IMR-90 (cell line): ENCODE data around the gene ERRFI1. TPM values are rescaled to one million over a fixed set of nuclear protein-coding genes. Genes with fewer than 3 reads are reported as not detected.

Experiments used
- ATAC-seq: fragments of 200-7000 bp; cut with Tn5 transposase; 2 replicates; pipeline ENCODE4 v1.9.1; 2020; ENCODE audit warnings: low read depth, mild to moderate bottlenecking, moderate library complexity
- BruUV-seq: library from RNA; stranded (reverse); fragments of 400-500 nt; replicated peaks from 2 replicates; lab custom pipeline; 2021; lab: Mats Ljungman, UMichigan
- CTCF ChIA-PET: fragments of 300-600 bp; formaldehyde crosslinking; extraction: SDS; loops from one replicate; lab custom pipeline; 2021; ENCODE audit warnings: antibody characterized with exemption; lab: Yijun Ruan, JAX
- POLR2A ChIA-PET: fragments of 300-600 bp; sonication (Branson Sonifier 250); formaldehyde crosslinking; loops from one replicate; lab custom pipeline; 2022; ENCODE audit warnings: antibody characterized with exemption; ENCODE audit not compliant: unreplicated experiment; lab: Charles Lee
- DNase-seq: peaks from one replicate; pipeline ENCODE4 v3.0.0; 2013
- H2AFZ ChIP-seq: replicated peaks from 2 replicates; pipeline ENCODE3; 2013; ENCODE audit warnings: low read length, mild to moderate bottlenecking; ENCODE audit not compliant: poor library complexity
- H2AK5ac ChIP-seq: 2 replicates; pipeline ENCODE4 v1.6.1; 2013; ENCODE audit warnings: low read depth, low read length, inconsistent platforms
- H2AK9ac ChIP-seq: replicated peaks from 2 replicates; pipeline ENCODE3; 2013; ENCODE audit warnings: mild to moderate bottlenecking, low read depth, low read length, moderate library complexity; ENCODE audit not compliant: poor library complexity
- H2BK120ac ChIP-seq: 2 replicates; pipeline ENCODE4 v1.6.1; 2013; ENCODE audit warnings: low read depth, low read length, inconsistent platforms
- H2BK15ac ChIP-seq: 3 replicates; pipeline ENCODE4 v1.6.1; 2013; ENCODE audit warnings: low read depth, low read length, inconsistent platforms
- H2BK20ac ChIP-seq: 2 replicates; pipeline ENCODE4 v1.6.1; 2013; ENCODE audit warnings: low read depth, mild to moderate bottlenecking, inconsistent platforms, low read length, moderate library complexity
- H2BK5ac ChIP-seq: 2 replicates; pipeline ENCODE4 v1.6.1; 2013; ENCODE audit warnings: mild to moderate bottlenecking, low read depth, low read length, inconsistent platforms; ENCODE audit not compliant: poor library complexity, severe bottlenecking
- H3K14ac ChIP-seq: replicated peaks from 2 replicates; pipeline ENCODE4 v1.6.1; 2013; ENCODE audit warnings: low read depth, low read length, inconsistent platforms
- H3K18ac ChIP-seq: 2 replicates; pipeline ENCODE4 v1.6.1; 2013; ENCODE audit warnings: low read depth, low read length, control low read depth
- H3K23ac ChIP-seq: 2 replicates; pipeline ENCODE4 v1.6.1; 2013; ENCODE audit warnings: low read depth, low read length, inconsistent platforms
- H3K27ac ChIP-seq: 2 replicates; pipeline ENCODE4 v1.5.1; 2013; ENCODE audit warnings: mild to moderate bottlenecking, control low read depth, low read length; ENCODE audit not compliant: insufficient read depth
- H3K27me3 ChIP-seq: 2 replicates; pipeline ENCODE4 v1.6.1; 2013; ENCODE audit warnings: low read length; ENCODE audit not compliant: control insufficient read depth, insufficient read depth
- H3K36me3 ChIP-seq: 2 replicates; pipeline ENCODE4 v1.6.1; 2013; ENCODE audit warnings: low read length, mixed read lengths; ENCODE audit not compliant: control insufficient read depth, insufficient read depth
- H3K4ac ChIP-seq: 2 replicates; pipeline ENCODE4 v1.6.1; 2013; ENCODE audit warnings: low read depth, low read length, inconsistent platforms
- H3K4me1 ChIP-seq: 2 replicates; pipeline ENCODE4 v1.6.1; 2013; ENCODE audit warnings: low read length, mixed read lengths; ENCODE audit not compliant: control insufficient read depth, insufficient read depth
- H3K4me2 ChIP-seq: 2 replicates; pipeline ENCODE4 v1.6.1; 2013; ENCODE audit warnings: low read depth, mild to moderate bottlenecking, control low read depth, low read length, moderate library complexity
- H3K4me3 ChIP-seq: 2 replicates; pipeline ENCODE4 v1.5.1; 2013; ENCODE audit warnings: low read depth, mild to moderate bottlenecking, control low read depth, low read length, moderate library complexity; ENCODE audit not compliant: insufficient read depth
- H3K56ac ChIP-seq: 2 replicates; pipeline ENCODE4 v1.6.1; 2013; ENCODE audit warnings: low read length, inconsistent platforms; ENCODE audit not compliant: insufficient read depth; ENCODE audit errors: extremely low read depth
- H3K79me1 ChIP-seq, 2 experiments: 2 replicates each; pipeline ENCODE4 v1.6.1; 2013; ENCODE audit warnings: low read length in 2 of 2, inconsistent platforms in 1 of 2, low read depth in 1 of 2
- H3K9ac ChIP-seq: 2 replicates; pipeline ENCODE4 v1.6.1; 2013; ENCODE audit warnings: low read depth, low read length, control low read depth
- H3K9me1 ChIP-seq: 2 replicates; pipeline ENCODE4 v1.6.1; 2013; ENCODE audit warnings: low read length, inconsistent platforms; ENCODE audit not compliant: insufficient read depth
- H3K9me3 ChIP-seq: 2 replicates; pipeline ENCODE4 v1.6.1; 2013; ENCODE audit warnings: low read length; ENCODE audit not compliant: control insufficient read depth, insufficient read depth
- H4K20me1 ChIP-seq: 2 replicates; pipeline ENCODE4 v1.6.1; 2013; ENCODE audit warnings: low read length, inconsistent platforms; ENCODE audit not compliant: insufficient read depth
- H4K5ac ChIP-seq: 2 replicates; pipeline ENCODE4 v1.6.1; 2013; ENCODE audit warnings: mild to moderate bottlenecking, low read depth, low read length, control low read depth
- H4K8ac ChIP-seq, 2 experiments: 2 replicates each; pipeline ENCODE4 v1.6.1; 2013; ENCODE audit warnings: low read depth in 2 of 2, low read length in 2 of 2, control low read depth in 1 of 2, inconsistent platforms in 1 of 2
- H4K91ac ChIP-seq: 2 replicates; pipeline ENCODE4 v1.6.1; 2013; ENCODE audit warnings: low read depth, low read length, inconsistent platforms; ENCODE audit not compliant: insufficient read depth
- BHLHE40 ChIP-seq: fragments of 150-350 bp; IDR thresholded peaks from 2 replicates; pipeline ENCODE4 v1.6.1; 2016; ENCODE audit warnings: mild to moderate bottlenecking, low read depth, low read length
- CEBPB ChIP-seq: IDR thresholded peaks from 2 replicates; pipeline ENCODE4 v1.6.1; 2012; ENCODE audit warnings: low read depth, low read length, improper control_type of control experiment
- CHD1 ChIP-seq: IDR thresholded peaks from 2 replicates; pipeline ENCODE4 v1.6.1; 2012; ENCODE audit warnings: low read depth, low read length, improper control_type of control experiment
- FOS ChIP-seq: fragments of 150-350 bp; IDR thresholded peaks from 2 replicates; pipeline ENCODE4 v1.6.1; 2016; ENCODE audit warnings: low read depth, low read length
- MAFK ChIP-seq: IDR thresholded peaks from 2 replicates; pipeline ENCODE4 v1.6.1; 2012; ENCODE audit warnings: low read depth, low read length, improper control_type of control experiment
- MAZ ChIP-seq: IDR thresholded peaks from 2 replicates; pipeline ENCODE4 v1.6.1; 2012; ENCODE audit warnings: low read depth, mild to moderate bottlenecking, low read length, improper control_type of control experiment, moderate library complexity, borderline replicate concordance
- MXI1 ChIP-seq: IDR thresholded peaks from 2 replicates; pipeline ENCODE4 v1.6.1; 2012; ENCODE audit warnings: low read depth, mild to moderate bottlenecking, low read length, moderate library complexity, borderline replicate concordance
- NFE2L2 ChIP-seq: fragments of 150-350 bp; IDR thresholded peaks from 2 replicates; pipeline ENCODE4 v1.6.1; 2016; ENCODE audit warnings: low read depth, mild to moderate bottlenecking, low read length
- POLR2A ChIP-seq: IDR thresholded peaks from 2 replicates; pipeline ENCODE4 v1.6.1; 2012; ENCODE audit warnings: mild to moderate bottlenecking, low read depth, low read length
- RAD21 ChIP-seq: IDR thresholded peaks from 2 replicates; pipeline ENCODE4 v1.6.1; 2012; ENCODE audit warnings: low read length, improper control_type of control experiment
- RCOR1 ChIP-seq: IDR thresholded peaks from 2 replicates; pipeline ENCODE4 v1.6.1; 2012; ENCODE audit warnings: mild to moderate bottlenecking, low read length, improper control_type of control experiment; ENCODE audit not compliant: insufficient replicate concordance
- RFX5 ChIP-seq: IDR thresholded peaks from 2 replicates; pipeline ENCODE4 v1.8.0; 2012; ENCODE audit warnings: low read depth, mild to moderate bottlenecking, low read length, moderate library complexity
- WGBS, 2 experiments: methylation state at CpG; one replicate each; pipeline versions ENCODE4 v1.1.5 to v1.1.7; 2013; ENCODE audit warnings: missing lambda C conversion rate in 2 of 2; ENCODE audit not compliant: insufficient read length in 1 of 2; ENCODE audit errors: extremely low coverage in 2 of 2; 5-methylcytosine and 5-hydroxymethylcytosine counted together
- dilution Hi-C: fragments of 300-500 bp; cut with HindIII; formaldehyde crosslinking; loops from one replicate; pipeline ENCODE4 v1.14.3; 2018; ENCODE audit warnings: low sequenced_read_pairs; ENCODE audit not compliant: unreplicated experiment
- in situ Hi-C: fragments of 300-500 bp; cut with MboI; formaldehyde crosslinking; loops from 3 replicates; pipeline ENCODE4 v1.14.3; 2019; ENCODE audit warnings: low sequenced_read_pairs, inconsistent platforms, mixed read lengths
- intact Hi-C: fragments of 100-400 bp; cut with micrococcal nuclease; formaldehyde crosslinking; loops from 2 replicates; pipeline ENCODE4 v1.10.0; 2022
- polyA plus RNA-seq, 3 experiments: library from polyadenylated mRNA; depleted of rRNA; stranded (reverse); fragments of >200 nt; gene quantifications; 2 replicates each; pipeline ENCODE4 v1.2.3, GENCODE V29; 2012; ENCODE audit warnings: low replicate concordance in 1 of 3
- total RNA-seq: library from RNA; depleted of rRNA; stranded (reverse); fragments of >200 nt; gene quantifications from 2 replicates; pipeline ENCODE4 v1.2.3, GENCODE V29; 2012
- TF ChIP-seq, protein P1 (sequence below): conservative IDR thresholded peaks from 2 replicates; pipeline ENCODE4 v1.5.1; 2012; ENCODE audit warnings: mild to moderate bottlenecking, low read depth, low read length, improper control_type of control experiment
- TF ChIP-seq, protein P2 (sequence below): fragments of 150-350 bp; IDR thresholded peaks from 2 replicates; pipeline ENCODE4 v1.6.1; 2017; ENCODE audit warnings: mild to moderate bottlenecking, antibody characterized with exemption, low read length, low read depth
- TF ChIP-seq, protein P3 (sequence below): fragments of 150-350 bp; IDR thresholded peaks from 2 replicates; pipeline ENCODE4 v1.6.1; 2016; ENCODE audit warnings: low read depth, mild to moderate bottlenecking, low read length, moderate library complexity, borderline replicate concordance

Gene ERRFI1
- total and polyA plus RNA-seq, 2 of the 4 experiments (the other 2 are of a cell fraction) = 101 to 145 TPM

DNA sequence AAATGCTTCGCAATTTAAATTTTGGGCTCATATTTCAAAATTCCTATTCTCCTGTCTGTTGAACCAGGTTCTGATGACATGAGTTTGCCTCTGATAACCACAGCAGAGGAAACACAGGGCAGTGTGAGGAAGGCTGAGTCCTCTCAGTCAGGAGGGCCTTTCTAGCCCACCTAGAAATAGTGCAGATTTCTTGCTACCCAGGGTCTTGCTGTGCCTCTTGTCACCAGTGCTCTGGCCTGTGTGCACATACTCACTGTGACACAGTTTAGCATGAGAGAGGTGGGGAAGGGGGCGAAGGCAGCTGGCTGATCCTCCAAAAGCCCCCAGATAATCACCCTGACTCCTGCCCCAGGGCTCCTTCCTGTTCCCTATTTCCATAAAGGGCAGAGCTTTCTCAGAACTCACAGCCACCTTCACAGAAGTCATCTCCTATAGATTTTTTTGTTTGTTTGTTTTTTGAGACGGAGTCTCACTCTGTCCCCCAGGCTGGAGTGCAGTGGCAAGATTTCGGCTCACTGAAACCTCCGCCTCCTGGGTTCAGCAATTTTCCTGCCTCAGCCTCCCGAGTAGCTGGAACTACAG is 23.7 kb downstream of the ERRFI1 start:
- Histone ChIP-seq H4K5ac (peak overlapping the region; percentile 41; the same call in 1 of the 2 replicates), H3K9ac (no peak overlapping the region), H3K27ac (no peak overlapping the region), H3K9me1 (peaks cover 9% of the 10 kb centered on the region), H3K23ac (no peak overlapping the region), H2AK9ac (peak overlapping the region; percentile 80), H3K4me2 (no peak overlapping the region), H4K20me1 (peaks cover 5% of the 10 kb centered on the region), H4K8ac (no peak overlapping the region), H3K4me1 (peaks cover 12% of the 10 kb centered on the region), H3K56ac (no peak overlapping the region), H2BK20ac (no peak overlapping the region), H3K79me1 (peaks cover 2 to 18% of the 10 kb centered on the region in 2 experiments; a peak in 2 of 4 replicates), H3K4me3 (no peak overlapping the region), H2BK15ac (peak overlapping the region; percentile 66; the same call in 2 of the 3 replicates), H2BK120ac (0 out of 2 replicates have a peak overlapping the region, but pooled peaks have one; percentile 20), H3K4ac (peak overlapping the region; percentile 3; the same call in 1 of the 2 replicates), H2AK5ac (peak overlapping the region; percentile 17; the same call in 1 of the 2 replicates), H4K91ac (no peak overlapping the region), H3K27me3 (no peaks in the 10 kb centered on the region), H3K36me3 (no peaks in the 10 kb centered on the region), H3K18ac (peak overlapping the region; percentile 73), H3K9me3 (no peaks in the 10 kb centered on the region), H3K14ac (0 out of 2 replicates have a peak overlapping the region, but pooled peaks have one; percentile 5), H2AFZ (peak overlapping the region; percentile 18), H2BK5ac (no peak overlapping the region)
- DNase-seq (no peak), ATAC-seq (no peak)
- intact Hi-C loops (no loop called here), in situ Hi-C loops (no loop called here), dilution Hi-C loops (loop anchor here (25.0 kb wide), 1 partner anchor 310 kb away; the partner anchor contains the start of gene SLC45A1)
- ChIA-PET CTCF (no interaction called here), POLR2A (no interaction called here)
- 100% methylated on average over 1 of the region's 6 CpGs; no CpG with 5 or more reads in 1 of the 2 experiments for WGBS, 2 experiments
- BruUV-seq = no TSS peak
- no peak for TF ChIP-seq MXI1
- TF ChIP-seq BHLHE40 = no peak
- no peak for TF ChIP-seq FOS
- no peak for TF ChIP-seq RAD21
- TF ChIP-seq, protein P1, sequence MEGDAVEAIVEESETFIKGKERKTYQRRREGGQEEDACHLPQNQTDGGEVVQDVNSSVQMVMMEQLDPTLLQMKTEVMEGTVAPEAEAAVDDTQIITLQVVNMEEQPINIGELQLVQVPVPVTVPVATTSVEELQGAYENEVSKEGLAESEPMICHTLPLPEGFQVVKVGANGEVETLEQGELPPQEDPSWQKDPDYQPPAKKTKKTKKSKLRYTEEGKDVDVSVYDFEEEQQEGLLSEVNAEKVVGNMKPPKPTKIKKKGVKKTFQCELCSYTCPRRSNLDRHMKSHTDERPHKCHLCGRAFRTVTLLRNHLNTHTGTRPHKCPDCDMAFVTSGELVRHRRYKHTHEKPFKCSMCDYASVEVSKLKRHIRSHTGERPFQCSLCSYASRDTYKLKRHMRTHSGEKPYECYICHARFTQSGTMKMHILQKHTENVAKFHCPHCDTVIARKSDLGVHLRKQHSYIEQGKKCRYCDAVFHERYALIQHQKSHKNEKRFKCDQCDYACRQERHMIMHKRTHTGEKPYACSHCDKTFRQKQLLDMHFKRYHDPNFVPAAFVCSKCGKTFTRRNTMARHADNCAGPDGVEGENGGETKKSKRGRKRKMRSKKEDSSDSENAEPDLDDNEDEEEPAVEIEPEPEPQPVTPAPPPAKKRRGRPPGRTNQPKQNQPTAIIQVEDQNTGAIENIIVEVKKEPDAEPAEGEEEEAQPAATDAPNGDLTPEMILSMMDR = no peak
- no peak for TF ChIP-seq CEBPB
- TF ChIP-seq MAZ = no peak
- TF ChIP-seq NFE2L2 = no peak
- TF ChIP-seq, protein P2, sequence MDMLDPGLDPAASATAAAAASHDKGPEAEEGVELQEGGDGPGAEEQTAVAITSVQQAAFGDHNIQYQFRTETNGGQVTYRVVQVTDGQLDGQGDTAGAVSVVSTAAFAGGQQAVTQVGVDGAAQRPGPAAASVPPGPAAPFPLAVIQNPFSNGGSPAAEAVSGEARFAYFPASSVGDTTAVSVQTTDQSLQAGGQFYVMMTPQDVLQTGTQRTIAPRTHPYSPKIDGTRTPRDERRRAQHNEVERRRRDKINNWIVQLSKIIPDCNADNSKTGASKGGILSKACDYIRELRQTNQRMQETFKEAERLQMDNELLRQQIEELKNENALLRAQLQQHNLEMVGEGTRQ = no peak
- TF ChIP-seq, protein P3, sequence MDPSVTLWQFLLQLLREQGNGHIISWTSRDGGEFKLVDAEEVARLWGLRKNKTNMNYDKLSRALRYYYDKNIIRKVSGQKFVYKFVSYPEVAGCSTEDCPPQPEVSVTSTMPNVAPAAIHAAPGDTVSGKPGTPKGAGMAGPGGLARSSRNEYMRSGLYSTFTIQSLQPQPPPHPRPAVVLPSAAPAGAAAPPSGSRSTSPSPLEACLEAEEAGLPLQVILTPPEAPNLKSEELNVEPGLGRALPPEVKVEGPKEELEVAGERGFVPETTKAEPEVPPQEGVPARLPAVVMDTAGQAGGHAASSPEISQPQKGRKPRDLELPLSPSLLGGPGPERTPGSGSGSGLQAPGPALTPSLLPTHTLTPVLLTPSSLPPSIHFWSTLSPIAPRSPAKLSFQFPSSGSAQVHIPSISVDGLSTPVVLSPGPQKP = no peak
- TF ChIP-seq CHD1 = no peak
- TF ChIP-seq RCOR1 = no peak
- TF ChIP-seq RFX5 = no peak
- no peak for TF ChIP-seq POLR2A
- no peak for TF ChIP-seq MAFK
